NCI-H1417 treated with DMSO at 0.1 percent for 48 hours (cell line): ENCODE data around the gene THRAP3.
"Not testable (repeated sequence)": the region's sequence is repeated elsewhere in the genome, so short reads cannot be mapped to it uniquely, and the experiment has no call there.

Experiments
- DNase-seq: peaks from one replicate; lab custom pipeline; 2025; lab: John Stamatoyannopoulos, UW

THRAP3 gene

DNA sequence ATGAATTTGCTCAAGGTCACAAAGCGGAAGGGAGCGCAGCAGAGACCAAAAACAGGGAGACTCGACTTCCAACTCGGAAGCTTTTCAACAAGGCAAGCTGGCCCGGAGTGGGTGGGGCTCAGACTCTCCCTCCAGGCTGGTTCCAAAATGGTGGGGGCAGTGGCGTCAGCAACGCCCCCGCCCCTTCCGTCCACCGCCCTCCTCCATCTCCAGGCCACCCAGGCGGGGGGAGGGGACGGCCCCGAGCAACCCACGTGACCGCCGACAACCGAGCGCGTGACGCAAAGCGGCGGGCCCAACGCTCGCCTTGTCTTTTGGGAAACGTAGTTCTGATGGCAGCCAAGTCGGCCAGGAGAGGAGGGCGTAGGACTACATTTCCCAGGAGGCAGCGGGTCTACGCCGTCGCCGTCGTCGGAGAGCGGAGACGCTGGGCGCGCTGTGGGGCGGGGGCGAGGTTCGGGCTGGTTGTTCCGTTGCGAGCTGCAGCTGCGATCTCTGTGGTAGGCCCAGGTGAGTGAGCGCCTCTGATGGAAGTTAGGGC, at the start of gene THRAP3:
Gene THRAP3 (plus strand): TSS at position 448 of the 541 bp plus-strand sequence. CDS start 58,121 bp downstream, outside the sequence.
- DNase-seq: peak; percentile 87

- peak; percentile 29 for DNase-seq
These were observed 49.5 kb upstream of the THRAP3 start for GRCh38 chr1:36174713-36175112.

GRCh38 chr1:36175137-36176095, 48.8 kb upstream of the THRAP3 start:
- no peak for DNase-seq

- no peak for DNase-seq
These were observed 47.9 kb upstream of the THRAP3 start for GRCh38 chr1:36176106-36176949.

GRCh38 chr1:36177589-36178431, 46.4 kb upstream of the THRAP3 start:
- DNase-seq: no peak

GRCh38 chr1:36178471-36179219, 45.6 kb upstream of the THRAP3 start:
- DNase-seq: no peak

GRCh38 chr1:36179220-36179600, 45.0 kb upstream of the THRAP3 start:
- no peak for DNase-seq

DNA sequence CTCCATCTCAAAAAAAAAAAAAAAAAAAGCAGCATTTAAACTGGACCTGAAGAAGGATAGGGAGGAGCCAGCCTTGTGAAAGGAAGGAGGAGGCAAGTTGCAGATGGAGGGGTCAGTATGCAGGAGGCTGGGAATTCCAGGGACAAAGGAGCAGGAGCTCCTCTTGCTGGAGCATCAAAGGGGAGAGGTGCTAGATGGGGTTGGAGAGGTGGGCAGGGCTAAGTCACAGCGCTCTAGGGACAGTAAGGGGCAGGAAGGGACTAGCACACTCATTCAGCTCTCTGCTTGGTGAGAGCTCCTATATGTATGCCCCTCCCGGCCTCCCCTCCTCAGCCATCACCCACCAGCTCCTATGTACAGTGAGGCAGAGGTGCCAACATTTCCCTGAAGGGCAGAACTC, 41.5 kb upstream of the THRAP3 start:
- no peak for DNase-seq

- no peak for DNase-seq
These were observed 40.9 kb upstream of the THRAP3 start for GRCh38 chr1:36183309-36183856.

DNA sequence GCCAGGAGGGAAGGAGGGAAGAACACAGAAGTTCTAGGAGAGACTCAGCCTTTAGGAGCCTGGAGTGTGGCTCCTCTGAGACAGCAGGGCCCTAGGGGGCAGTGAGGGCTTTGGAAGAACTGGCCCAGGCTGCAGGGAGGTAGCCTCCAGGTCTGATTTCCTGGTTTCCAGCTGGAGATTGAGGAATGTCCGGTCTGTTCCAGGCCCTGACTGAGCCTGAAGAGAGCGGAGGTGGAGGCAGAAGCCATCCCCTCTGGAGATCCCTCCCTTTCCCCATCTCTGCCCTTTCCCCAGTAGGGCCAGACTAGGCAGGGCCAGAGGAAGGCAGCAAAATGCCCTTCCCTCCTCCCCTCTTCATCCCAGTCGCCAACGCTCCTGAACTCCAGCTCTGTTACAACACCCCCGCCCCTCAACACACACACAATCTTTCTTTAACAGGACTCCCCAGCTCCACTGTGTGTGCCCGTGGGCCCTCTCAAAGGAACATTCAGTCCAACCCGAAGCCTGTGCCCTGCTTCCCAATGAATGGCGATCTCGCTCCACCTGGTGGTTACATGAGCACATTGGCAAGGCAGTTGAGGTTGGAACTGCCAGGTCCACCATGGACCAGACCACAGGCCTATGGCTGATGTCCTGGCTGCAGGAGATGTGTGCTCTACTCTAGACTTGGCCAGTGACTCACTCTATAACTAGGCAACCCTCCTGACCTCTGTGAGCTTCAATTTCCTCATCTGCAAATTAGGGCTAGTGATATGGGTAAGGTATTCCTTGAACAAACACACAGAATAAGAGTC, 36.2 kb upstream of the THRAP3 start:
- DNase-seq: peak; percentile 45

DNA sequence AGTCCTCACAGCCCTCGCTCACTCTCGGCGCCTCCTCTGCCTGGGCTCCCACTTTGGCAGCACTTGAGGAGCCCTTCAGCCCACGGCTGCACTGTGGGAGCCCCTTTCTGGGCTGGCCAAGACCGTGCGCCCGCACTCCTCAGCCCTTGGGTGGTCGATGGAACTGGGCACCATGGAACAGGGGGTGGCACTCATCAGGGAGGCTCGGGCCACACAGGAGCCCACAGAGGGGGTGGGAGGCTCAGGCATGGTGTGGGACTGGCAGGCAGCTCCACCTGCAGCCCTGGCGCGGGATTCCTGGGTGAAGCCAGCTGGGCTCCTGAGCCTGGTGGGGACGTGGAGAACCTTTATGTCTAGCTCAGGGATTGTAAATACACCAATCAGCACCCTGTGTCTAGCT, 27.4 kb upstream of the THRAP3 start:
- DNase-seq: not testable (repeated sequence)

DNA sequence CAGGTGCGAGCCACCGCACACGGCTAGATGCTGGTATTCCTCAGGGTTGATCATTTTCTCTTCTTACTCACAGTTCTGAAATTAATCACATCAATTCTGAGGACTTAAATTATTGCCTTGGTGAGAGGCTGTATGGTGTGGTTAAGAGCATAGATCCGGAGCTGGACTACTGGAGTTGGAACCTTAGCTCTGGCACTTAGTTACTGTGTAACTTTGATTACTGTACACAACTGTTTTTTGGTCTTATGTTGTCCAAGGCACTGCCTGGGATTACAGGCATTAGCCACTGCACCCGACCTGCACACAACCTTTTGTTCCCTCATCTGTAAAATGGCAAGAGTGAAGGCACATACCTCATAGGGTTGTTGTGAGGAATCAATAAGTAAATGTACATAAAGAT, 25.6 kb upstream of the THRAP3 start:
- DNase-seq: no peak

- no peak for DNase-seq
These were observed 24.1 kb upstream of the THRAP3 start for GRCh38 chr1:36199934-36200741.

DNA sequence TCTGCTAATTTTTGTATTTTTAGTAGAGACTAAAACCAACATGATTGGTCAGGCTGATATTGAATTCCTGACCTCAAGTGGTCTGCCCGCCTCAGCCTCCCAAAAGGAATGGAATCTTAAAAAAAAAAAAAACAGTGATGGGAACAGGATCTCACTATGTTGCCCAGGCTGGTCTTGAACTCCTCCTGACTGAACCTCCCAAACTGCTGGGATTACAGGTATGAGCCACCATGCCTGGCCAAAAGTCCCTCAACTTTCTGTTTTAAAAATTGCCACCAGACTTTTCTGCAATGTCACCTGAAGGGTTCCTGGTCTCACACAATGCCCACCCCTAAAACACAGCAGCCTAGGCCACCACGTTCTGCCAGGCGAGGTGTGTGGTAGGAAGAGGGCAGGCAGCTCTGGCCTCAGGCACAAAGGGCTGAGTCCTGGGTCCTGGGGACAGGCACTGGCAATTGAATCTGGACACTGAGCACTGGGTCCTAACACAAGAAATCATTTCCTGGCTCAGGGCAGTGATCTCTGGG, 21.2 kb upstream of the THRAP3 start:
- no peak for DNase-seq

DNA sequence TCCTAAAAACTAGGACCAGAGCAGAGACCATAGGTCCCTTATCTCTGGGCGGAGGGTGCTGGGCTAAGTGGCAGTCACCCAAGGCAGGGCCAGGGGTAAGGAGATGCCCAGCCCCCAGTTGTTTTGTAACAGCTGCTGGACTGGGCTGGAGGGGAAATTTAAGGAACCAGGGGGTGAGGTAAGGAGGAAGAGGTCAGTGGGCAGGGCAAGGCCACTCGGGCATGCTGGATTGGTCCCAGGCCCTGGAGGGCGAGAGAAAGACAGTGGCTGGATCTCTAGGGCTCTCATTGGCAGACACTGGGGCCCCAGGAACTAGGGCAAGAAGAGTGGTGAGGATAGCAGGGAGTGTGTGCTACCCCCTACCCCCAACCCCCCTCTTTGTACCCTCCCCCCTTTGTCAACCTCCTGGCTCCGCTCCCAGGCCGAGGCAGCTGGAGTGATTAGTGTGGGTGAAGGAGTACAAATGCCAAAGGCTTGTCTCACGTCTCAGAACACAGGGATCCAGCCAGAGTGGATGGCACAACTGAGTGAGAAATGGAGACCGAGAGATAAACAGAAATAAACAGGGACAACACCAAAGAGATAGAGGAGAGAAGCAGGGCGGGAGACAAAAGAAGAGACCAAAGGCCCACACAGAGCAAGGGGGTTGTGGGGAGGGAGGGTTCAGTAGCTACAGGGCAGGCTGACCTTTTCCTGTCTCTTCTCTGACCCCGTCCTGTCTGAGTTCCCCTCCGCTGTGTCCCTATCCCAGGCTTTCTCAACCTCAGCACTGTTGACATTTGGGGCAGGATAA, 20.5 kb upstream of the THRAP3 start:
- no peak for DNase-seq

- DNase-seq: no peak
These were observed 19.8 kb upstream of the THRAP3 start for GRCh38 chr1:36204347-36204909.

DNA sequence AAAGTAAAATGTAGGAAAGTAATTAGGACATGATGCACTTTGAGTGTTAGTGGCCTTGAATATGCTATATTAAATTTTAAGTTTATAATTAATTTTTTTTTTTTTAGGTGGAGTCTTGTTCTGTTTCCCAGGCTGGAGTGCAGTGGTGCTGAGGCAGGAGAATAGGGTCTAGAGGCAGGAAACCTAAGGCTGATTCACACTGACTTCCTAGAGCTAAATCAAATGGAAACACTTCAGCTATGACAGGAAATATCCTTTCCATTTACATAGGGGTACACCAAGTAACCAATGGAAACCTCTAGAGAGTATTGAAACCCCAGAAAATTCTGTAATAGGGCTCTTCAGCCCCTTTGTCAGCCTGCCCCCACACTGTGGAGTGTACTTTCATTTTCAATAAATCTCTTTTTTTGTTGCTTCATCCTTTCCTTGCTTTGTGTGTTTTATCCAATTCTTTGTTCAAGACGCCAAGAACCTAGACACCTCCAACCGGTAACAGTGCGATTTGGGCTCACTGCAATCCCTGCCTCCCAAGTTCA, 17.9 kb upstream of the THRAP3 start:
- DNase-seq: no peak
